GM12878 (cell line): ENCODE results near the gene ERC1.

Experiments used
- CBX5 ChIP-seq: sonication (generic); IDR thresholded peaks from 2 replicates; pipeline ENCODE4 v1.6.1; 2016; ENCODE audit warnings: low read depth, moderate library complexity, mild to moderate bottlenecking, inconsistent platforms
- FOXK2 ChIP-seq: fragments of 450-650 bp; IDR thresholded peaks from 2 replicates; pipeline ENCODE4 v1.6.1; 2017; ENCODE audit warnings: mild to moderate bottlenecking, moderate library complexity
- POLR2A ChIP-seq: IDR thresholded peaks from 2 replicates; pipeline ENCODE4 v1.6.1; 2011; ENCODE audit warnings: low read depth, mild to moderate bottlenecking, low read length
- RUNX3 ChIP-seq: IDR thresholded peaks from 2 replicates; pipeline ENCODE4 v1.6.1; 2012; ENCODE audit warnings: low read length, inconsistent platforms

DNA sequence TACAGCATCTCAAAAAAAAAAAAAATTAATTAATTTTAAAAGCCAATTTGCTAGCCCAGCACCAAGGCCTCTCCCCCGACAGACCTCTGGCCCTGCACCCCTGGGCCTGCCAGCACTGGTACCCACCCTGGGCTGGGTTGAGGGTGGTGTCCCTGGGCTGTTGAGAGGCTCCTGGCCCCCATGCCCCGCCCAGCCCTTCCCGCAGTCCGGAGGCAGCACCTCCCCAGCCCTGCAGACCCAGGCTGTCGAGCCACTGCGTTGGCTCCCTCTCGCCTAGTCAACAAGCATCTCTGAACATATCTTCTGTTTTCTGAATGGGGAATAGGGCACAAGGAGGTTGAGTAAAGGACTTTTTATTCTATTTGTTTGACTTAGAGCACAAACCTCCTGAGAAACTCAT, 516.3 kb downstream of the ERC1 start:
- TF ChIP-seq FOXK2: no peak
- TF ChIP-seq POLR2A: no peak
- TF ChIP-seq RUNX3: no peak
- no peak for TF ChIP-seq CBX5
